ENCODE results near the gene UNC5CL. TPM values are rescaled to one million over a fixed set of nuclear protein-coding genes. Genes with fewer than 3 reads are reported as not detected.
A peak's percentile ranks its signal among the peaks of the same experiment; 100 is the strongest.
"Not testable (repeated sequence)": the region's sequence is repeated elsewhere in the genome, so short reads cannot be mapped to it uniquely, and the experiment has no call there.

UNC5CL gene
- total and polyA plus RNA-seq, 2 donors: 2.7 to 5.8 TPM

GRCh38 chr6:41008011-41008410, 31.0 kb downstream of the UNC5CL start:
- H3K27ac ChIP-seq (ENCODE audit: low read depth in 1 of 2, low read length in 1 of 2): no peak overlapping the region
- peaks cover 0 to 3% of the 10 kb centered on the region in 2 donors for H3K9me3 ChIP-seq (ENCODE audit: control insufficient read depth in 2 of 2, insufficient read depth in 1 of 2, low read length in 1 of 2)
- no peak for DNase-seq (ENCODE audit: low read depth in 6 of 9, low spot score in 9 of 9)
- peaks cover 0 to 14% of the 10 kb centered on the region in 2 donors for H3K4me1 ChIP-seq (ENCODE audit: control insufficient read depth in 2 of 2, insufficient read depth in 2 of 2, low read length in 2 of 2)
- no peak overlapping the region for H3K4me3 ChIP-seq (ENCODE audit: low read length in 2 of 2)
- WGBS: 99% methylated on average over 3 of the region's 3 CpGs
- H3K27me3 ChIP-seq (ENCODE audit: control insufficient read depth in 2 of 2, insufficient read depth in 1 of 2, low read length in 1 of 2): peaks cover 0 to 5% of the 10 kb centered on the region in 2 donors
- no peaks in the 10 kb centered on the region for H3K36me3 ChIP-seq (ENCODE audit: control insufficient read depth in 2 of 2, insufficient read depth in 2 of 2, low read length in 1 of 2)

DNA sequence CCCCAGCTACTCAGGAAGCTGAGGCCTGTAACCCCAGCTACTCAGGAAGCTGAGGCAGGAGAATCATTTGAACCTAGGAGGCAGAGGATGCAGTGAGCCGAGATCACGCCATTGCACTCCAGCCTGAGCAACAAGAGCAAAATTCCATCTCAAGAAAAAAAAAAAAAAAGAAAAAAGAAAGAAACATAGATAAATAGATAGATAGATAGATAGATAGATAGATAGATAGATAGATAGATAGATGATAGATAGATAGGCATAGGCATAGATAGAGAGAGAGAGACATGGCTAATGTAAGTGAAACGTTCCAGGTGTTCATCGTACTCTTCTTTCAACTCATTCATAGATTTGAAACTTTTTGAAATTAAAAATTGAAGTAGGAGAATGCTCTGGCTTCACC, 32.0 kb downstream of the UNC5CL start:
- H3K9me3 ChIP-seq (ENCODE audit: control insufficient read depth in 2 of 2, insufficient read depth in 1 of 2, low read length in 1 of 2); H3K36me3 ChIP-seq (ENCODE audit: control insufficient read depth in 2 of 2, insufficient read depth in 2 of 2, low read length in 1 of 2); H3K27ac ChIP-seq (ENCODE audit: low read depth in 1 of 2, low read length in 1 of 2); H3K4me3 ChIP-seq (ENCODE audit: low read length in 2 of 2); DNase-seq (ENCODE audit: low read depth in 6 of 9, low spot score in 9 of 9): not testable (repeated sequence)
- WGBS: 84% methylated on average over 4 of the region's 4 CpGs
- peaks cover 0 to 14% of the 10 kb centered on the region in 2 donors for H3K4me1 ChIP-seq (ENCODE audit: control insufficient read depth in 2 of 2, insufficient read depth in 2 of 2, low read length in 2 of 2)
- H3K27me3 ChIP-seq (ENCODE audit: control insufficient read depth in 2 of 2, insufficient read depth in 1 of 2, low read length in 1 of 2): peaks cover 0 to 12% of the 10 kb centered on the region in 2 donors

DNA sequence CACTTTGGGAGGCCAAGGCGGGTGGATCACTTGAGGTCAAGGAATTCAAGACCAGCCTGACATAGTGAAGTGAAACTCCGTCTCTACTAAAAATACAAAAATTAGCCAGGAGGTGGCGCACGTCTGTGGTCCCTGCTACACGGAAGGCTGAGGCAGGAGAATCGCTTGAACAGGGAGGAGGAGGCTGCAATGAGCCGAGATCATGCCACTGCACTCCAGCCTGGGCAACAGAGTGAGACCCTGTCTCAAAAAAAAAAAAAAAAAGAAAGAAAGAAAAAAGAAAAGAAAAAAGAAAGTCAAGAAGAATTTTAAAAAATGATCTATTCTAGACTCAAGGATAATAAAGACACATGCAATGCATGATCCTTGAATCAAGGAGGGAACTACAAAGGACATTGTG, 32.8 kb downstream of the UNC5CL start:
- H3K9me3 ChIP-seq (ENCODE audit: control insufficient read depth in 2 of 2, insufficient read depth in 1 of 2, low read length in 1 of 2); H3K27ac ChIP-seq (ENCODE audit: low read depth in 1 of 2, low read length in 1 of 2); H3K36me3 ChIP-seq (ENCODE audit: control insufficient read depth in 2 of 2, insufficient read depth in 2 of 2, low read length in 1 of 2); H3K4me3 ChIP-seq (ENCODE audit: low read length in 2 of 2): not testable (repeated sequence)
- peaks cover 0 to 14% of the 10 kb centered on the region in 2 donors for H3K4me1 ChIP-seq (ENCODE audit: control insufficient read depth in 2 of 2, insufficient read depth in 2 of 2, low read length in 2 of 2)
- peak in 8 of 9 donors; percentile 27 to 79 (median 56) for DNase-seq (ENCODE audit: low read depth in 6 of 9, low spot score in 9 of 9)
- 11% methylated on average over 7 of the region's 7 CpGs for WGBS
- H3K27me3 ChIP-seq (ENCODE audit: control insufficient read depth in 2 of 2, insufficient read depth in 1 of 2, low read length in 1 of 2): peaks cover 0 to 12% of the 10 kb centered on the region in 2 donors

GRCh38 chr6:41002168-41002567, 36.9 kb downstream of the UNC5CL start:
- Histone ChIP-seq H3K4me3 (ENCODE audit: low read length in 2 of 2) (no peak overlapping the region), H3K27me3 (ENCODE audit: control insufficient read depth in 2 of 2, insufficient read depth in 1 of 2, low read length in 1 of 2) (peaks cover 0 to 15% of the 10 kb centered on the region in 2 donors), H3K27ac (ENCODE audit: low read depth in 1 of 2, low read length in 1 of 2) (no peak overlapping the region), H3K9me3 (ENCODE audit: control insufficient read depth in 2 of 2, insufficient read depth in 1 of 2, low read length in 1 of 2) (no peaks in the 10 kb centered on the region), H3K4me1 (ENCODE audit: control insufficient read depth in 2 of 2, insufficient read depth in 2 of 2, low read length in 2 of 2) (peaks cover 0 to 8% of the 10 kb centered on the region in 2 donors), H3K36me3 (ENCODE audit: control insufficient read depth in 2 of 2, insufficient read depth in 2 of 2, low read length in 1 of 2) (no peaks in the 10 kb centered on the region)
- no peak for DNase-seq (ENCODE audit: low read depth in 6 of 9, low spot score in 9 of 9)
- 90% methylated on average over 3 of the region's 3 CpGs for WGBS

DNA sequence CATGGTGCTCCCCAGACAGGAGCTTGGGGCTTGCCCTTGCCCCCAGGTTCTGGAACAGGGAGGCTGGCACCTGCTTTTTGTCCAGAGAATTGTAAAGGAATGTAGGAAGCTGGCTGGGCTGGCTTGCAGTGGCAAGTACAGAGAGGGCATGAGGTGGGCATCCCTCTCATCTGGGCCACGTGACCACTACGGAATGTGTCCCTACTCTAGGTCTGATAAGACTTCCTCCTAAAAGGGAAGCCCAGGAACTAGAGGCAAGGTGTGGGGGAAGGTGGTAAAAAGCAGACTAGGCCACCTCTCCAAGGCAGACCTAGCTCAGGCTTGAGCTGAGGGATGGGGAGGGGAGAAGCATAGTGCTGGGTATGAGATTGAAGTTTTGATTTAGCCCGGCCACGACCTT, 38.8 kb downstream of the UNC5CL start:
- H3K9me3 ChIP-seq (ENCODE audit: control insufficient read depth in 2 of 2, insufficient read depth in 1 of 2, low read length in 1 of 2): no peaks in the 10 kb centered on the region
- H3K27me3 ChIP-seq (ENCODE audit: control insufficient read depth in 2 of 2, insufficient read depth in 1 of 2, low read length in 1 of 2): peaks cover 0 to 15% of the 10 kb centered on the region in 2 donors
- no peaks in the 10 kb centered on the region for H3K4me1 ChIP-seq (ENCODE audit: control insufficient read depth in 2 of 2, insufficient read depth in 2 of 2, low read length in 2 of 2)
- H3K27ac ChIP-seq (ENCODE audit: low read depth in 1 of 2, low read length in 1 of 2): no peak overlapping the region
- H3K4me3 ChIP-seq (ENCODE audit: low read length in 2 of 2): no peak overlapping the region
- WGBS: 77% methylated on average over 4 of the region's 4 CpGs
- DNase-seq (ENCODE audit: low read depth in 6 of 9, low spot score in 9 of 9): no peak
- no peaks in the 10 kb centered on the region for H3K36me3 ChIP-seq (ENCODE audit: control insufficient read depth in 2 of 2, insufficient read depth in 2 of 2, low read length in 1 of 2)

DNA sequence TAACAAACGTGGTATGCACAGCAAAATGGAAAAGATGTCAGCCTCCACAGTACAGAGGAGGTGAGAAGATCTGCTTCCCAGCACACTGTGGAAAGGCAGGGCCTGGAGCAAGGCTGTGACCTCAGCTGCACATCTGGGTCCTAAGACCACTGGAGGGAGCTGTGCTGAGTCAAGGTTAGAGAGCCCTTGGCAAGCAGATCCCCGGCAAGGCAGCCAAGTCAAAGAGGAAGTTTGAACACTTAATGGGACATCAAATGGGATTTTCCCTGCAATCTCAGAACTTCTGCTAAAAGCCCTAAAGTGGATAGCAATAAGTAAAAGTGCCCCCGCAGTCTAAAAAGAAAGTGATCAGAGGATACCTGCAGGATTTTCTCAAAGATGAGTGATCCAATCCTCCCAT, 39.5 kb downstream of the UNC5CL start:
- peak in 6 of 9 donors; percentile 16 to 62 (median 40) for DNase-seq (ENCODE audit: low read depth in 6 of 9, low spot score in 9 of 9)
- WGBS: 38% methylated on average over 3 of the region's 3 CpGs

DNA sequence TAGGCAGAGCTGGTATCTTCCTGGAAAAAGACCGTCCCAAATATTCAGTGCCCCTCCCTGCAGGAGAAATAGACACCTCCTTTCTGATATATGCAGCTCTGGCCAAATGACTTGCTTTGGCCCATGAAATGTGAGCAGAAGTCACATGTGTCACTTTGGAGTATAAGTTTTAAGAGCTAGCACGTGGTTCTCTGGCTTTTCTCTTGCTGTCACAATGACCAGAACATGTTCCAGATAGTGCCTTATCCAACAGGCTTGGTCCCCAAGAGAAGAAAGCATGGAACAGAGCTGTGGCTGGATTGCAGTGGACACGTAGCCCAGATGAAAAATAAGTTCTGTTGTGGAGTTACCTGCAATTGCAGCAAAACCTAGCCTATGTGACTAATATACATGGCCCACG, 40.4 kb downstream of the UNC5CL start:
- 95% methylated on average over 4 of the region's 4 CpGs for WGBS
- no peaks in the 10 kb centered on the region for H3K9me3 ChIP-seq (ENCODE audit: control insufficient read depth in 2 of 2, insufficient read depth in 1 of 2, low read length in 1 of 2)
- no peaks in the 10 kb centered on the region for H3K4me1 ChIP-seq (ENCODE audit: control insufficient read depth in 2 of 2, insufficient read depth in 2 of 2, low read length in 2 of 2)
- no peak overlapping the region for H3K27ac ChIP-seq (ENCODE audit: low read depth in 1 of 2, low read length in 1 of 2)
- H3K27me3 ChIP-seq (ENCODE audit: control insufficient read depth in 2 of 2, insufficient read depth in 1 of 2, low read length in 1 of 2): peaks cover 0 to 13% of the 10 kb centered on the region in 2 donors
- no peak overlapping the region for H3K4me3 ChIP-seq (ENCODE audit: low read length in 2 of 2)
- DNase-seq (ENCODE audit: low read depth in 6 of 9, low spot score in 9 of 9): no peak
- no peaks in the 10 kb centered on the region for H3K36me3 ChIP-seq (ENCODE audit: control insufficient read depth in 2 of 2, insufficient read depth in 2 of 2, low read length in 1 of 2)

More for the DNA sequence above, 39.5 kb downstream of the UNC5CL start:
- Histone ChIP-seq H3K27me3 (ENCODE audit: control insufficient read depth in 2 of 2, insufficient read depth in 1 of 2, low read length in 1 of 2) (peaks cover 0 to 15% of the 10 kb centered on the region in 2 donors), H3K36me3 (ENCODE audit: control insufficient read depth in 2 of 2, insufficient read depth in 2 of 2, low read length in 1 of 2) (no peaks in the 10 kb centered on the region), H3K27ac (ENCODE audit: low read depth in 1 of 2, low read length in 1 of 2) (no peak overlapping the region), H3K9me3 (ENCODE audit: control insufficient read depth in 2 of 2, insufficient read depth in 1 of 2, low read length in 1 of 2) (no peaks in the 10 kb centered on the region), H3K4me3 (ENCODE audit: low read length in 2 of 2) (no peak overlapping the region), H3K4me1 (ENCODE audit: control insufficient read depth in 2 of 2, insufficient read depth in 2 of 2, low read length in 2 of 2) (no peaks in the 10 kb centered on the region)

DNA sequence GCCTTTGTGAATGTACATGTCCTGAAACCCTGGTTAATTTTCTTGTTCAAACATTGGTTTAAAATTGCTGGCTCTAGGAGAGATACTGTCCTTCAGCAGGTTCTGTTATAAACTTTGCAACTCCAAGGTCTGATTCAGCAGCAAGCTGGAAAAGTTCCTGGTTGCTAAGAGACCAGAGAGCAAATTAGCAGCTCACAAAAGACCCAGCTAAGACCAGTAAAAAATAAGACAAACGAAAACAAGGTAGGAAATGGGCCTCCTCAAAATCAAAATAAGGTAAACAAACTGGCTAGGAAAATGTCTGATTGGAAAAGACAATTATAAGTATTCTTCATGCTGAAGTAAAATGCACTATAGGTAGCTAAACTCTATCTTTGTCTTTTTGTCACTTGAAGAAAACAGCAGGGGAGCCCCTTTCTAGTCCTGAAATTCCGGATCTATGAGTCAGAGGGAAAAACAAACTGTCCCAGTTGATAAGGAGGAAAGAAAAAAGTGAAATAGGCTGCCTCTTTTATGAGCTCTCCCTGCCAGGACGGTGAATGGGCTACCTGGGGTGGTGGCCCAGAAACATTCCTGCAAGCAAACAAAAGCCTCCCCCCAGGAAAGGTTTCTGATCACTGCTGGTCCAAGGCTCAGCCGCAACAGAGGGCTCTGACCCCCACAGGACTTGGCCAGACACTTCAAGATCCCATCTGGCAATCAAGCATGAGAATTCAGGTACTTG, 41.6 kb downstream of the UNC5CL start:
- Histone ChIP-seq H3K36me3 (ENCODE audit: control insufficient read depth in 2 of 2, insufficient read depth in 2 of 2, low read length in 1 of 2) (no peaks in the 10 kb centered on the region), H3K27me3 (ENCODE audit: control insufficient read depth in 2 of 2, insufficient read depth in 1 of 2, low read length in 1 of 2) (peaks cover 2 to 6% of the 10 kb centered on the region in 2 donors), H3K4me1 (ENCODE audit: control insufficient read depth in 2 of 2, insufficient read depth in 2 of 2, low read length in 2 of 2) (no peaks in the 10 kb centered on the region), H3K9me3 (ENCODE audit: control insufficient read depth in 2 of 2, insufficient read depth in 1 of 2, low read length in 1 of 2) (no peaks in the 10 kb centered on the region), H3K4me3 (ENCODE audit: low read length in 2 of 2) (no peak overlapping the region), H3K27ac (ENCODE audit: low read depth in 1 of 2, low read length in 1 of 2) (no peak overlapping the region)
- no peak for DNase-seq (ENCODE audit: low read depth in 6 of 9, low spot score in 9 of 9)
- 70% methylated on average over 4 of the region's 4 CpGs for WGBS

DNA sequence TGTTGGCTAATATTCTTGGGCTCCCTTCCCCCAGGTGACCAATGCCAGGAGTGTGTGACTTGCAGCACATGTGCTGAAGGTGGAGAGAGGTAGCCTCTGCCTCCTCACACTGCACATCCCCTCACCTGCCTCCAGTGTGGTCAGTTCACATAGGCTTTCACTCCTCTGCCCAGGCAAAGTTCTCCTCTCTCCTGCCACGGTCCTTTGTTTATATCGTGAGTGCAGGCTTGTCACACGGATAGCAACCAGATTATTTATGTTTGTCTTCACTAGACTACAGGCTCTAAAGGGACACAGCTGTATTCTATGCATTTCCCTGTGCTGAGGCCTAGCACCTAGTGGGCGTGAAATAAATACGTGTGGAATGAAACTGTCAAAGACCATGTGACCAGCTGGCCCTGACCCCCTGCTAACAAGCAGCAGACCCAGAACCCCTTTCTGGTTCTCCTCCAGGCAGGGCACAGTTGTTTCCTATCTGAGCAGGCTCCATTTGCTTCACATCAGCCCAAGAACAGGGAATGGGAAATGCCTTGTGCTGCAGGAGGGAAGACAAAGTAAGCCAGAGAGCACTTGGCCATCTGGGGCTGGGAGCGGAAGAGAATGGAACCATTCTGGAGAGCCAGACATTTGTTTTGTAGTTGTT, 42.3 kb downstream of the UNC5CL start:
- H3K27me3 ChIP-seq (ENCODE audit: control insufficient read depth in 2 of 2, insufficient read depth in 1 of 2, low read length in 1 of 2): peaks cover 2 to 5% of the 10 kb centered on the region in 2 donors
- WGBS: 96% methylated on average over 6 of the region's 6 CpGs
- no peak overlapping the region for H3K4me3 ChIP-seq (ENCODE audit: low read length in 2 of 2)
- no peaks in the 10 kb centered on the region for H3K36me3 ChIP-seq (ENCODE audit: control insufficient read depth in 2 of 2, insufficient read depth in 2 of 2, low read length in 1 of 2)
- no peaks in the 10 kb centered on the region for H3K4me1 ChIP-seq (ENCODE audit: control insufficient read depth in 2 of 2, insufficient read depth in 2 of 2, low read length in 2 of 2)
- no peak for DNase-seq (ENCODE audit: low read depth in 6 of 9, low spot score in 9 of 9)
- no peaks in the 10 kb centered on the region for H3K9me3 ChIP-seq (ENCODE audit: control insufficient read depth in 2 of 2, insufficient read depth in 1 of 2, low read length in 1 of 2)
- no peak overlapping the region for H3K27ac ChIP-seq (ENCODE audit: low read depth in 1 of 2, low read length in 1 of 2)
